GM23248 (cell line): ENCODE data around the gene GNAQ. TPM values are rescaled to one million over a fixed set of nuclear protein-coding genes. Genes with fewer than 3 reads are reported as not detected.

ENCODE experiments used
- DNase-seq: peaks from one replicate; pipeline ENCODE4 v3.0.0-alpha.2; 2015
- H2AFZ ChIP-seq: fragments of 200-600 bp; sonication (generic); 2 replicates; pipeline ENCODE4 v1.6.1; 2016; ENCODE audit warnings: antibody characterized with exemption
- H3F3A ChIP-seq: fragments of 200-600 bp; sonication (generic); 2 replicates; pipeline ENCODE4 v1.6.1; 2016; ENCODE audit warnings: mild to moderate bottlenecking, antibody characterized with exemption, mixed run types; ENCODE audit not compliant: insufficient read depth
- H3K27ac ChIP-seq: fragments of 200-600 bp; sonication (generic); 2 replicates; pipeline ENCODE4 v1.5.1; 2016; ENCODE audit warnings: mild to moderate bottlenecking
- H3K27me3 ChIP-seq: fragments of 200-600 bp; sonication (generic); replicated peaks from 2 replicates; pipeline ENCODE4 v1.6.1; 2016; ENCODE audit warnings: mild to moderate bottlenecking; ENCODE audit not compliant: insufficient read depth
- H3K36me3 ChIP-seq: fragments of 200-600 bp; sonication (generic); 2 replicates; pipeline ENCODE4 v1.6.1; 2016; ENCODE audit warnings: low read depth, mild to moderate bottlenecking
- H3K4me1 ChIP-seq: fragments of 200-600 bp; sonication (generic); 2 replicates; pipeline ENCODE4 v1.6.1; 2016; ENCODE audit warnings: mild to moderate bottlenecking; ENCODE audit not compliant: insufficient read depth
- H3K4me2 ChIP-seq: fragments of 200-600 bp; sonication (generic); one replicate; pipeline ENCODE4 v1.6.1; 2016; ENCODE audit warnings: mild to moderate bottlenecking; ENCODE audit not compliant: unreplicated experiment
- H3K4me3 ChIP-seq: fragments of 200-600 bp; sonication (generic); 2 replicates; pipeline ENCODE4 v1.5.1; 2016; ENCODE audit warnings: mild to moderate bottlenecking
- H3K79me2 ChIP-seq: fragments of 200-600 bp; sonication (generic); 2 replicates; pipeline ENCODE4 v1.6.1; 2016; ENCODE audit warnings: mild to moderate bottlenecking; ENCODE audit not compliant: insufficient read depth
- H3K9ac ChIP-seq: fragments of 200-600 bp; sonication (generic); 2 replicates; pipeline ENCODE4 v1.6.1; 2016; ENCODE audit warnings: mild to moderate bottlenecking
- H3K9me2 ChIP-seq: fragments of 200-600 bp; sonication (generic); 2 replicates; pipeline ENCODE4 v1.6.1; 2016; ENCODE audit warnings: mixed run types, mild to moderate bottlenecking, moderate library complexity; ENCODE audit not compliant: insufficient read depth
- H3K9me3 ChIP-seq: fragments of 200-600 bp; sonication (generic); one replicate; pipeline ENCODE4 v1.6.1; 2017; ENCODE audit warnings: low read depth
- H4K20me1 ChIP-seq: fragments of 200-600 bp; sonication (generic); 2 replicates; pipeline ENCODE4 v1.6.0; 2016; ENCODE audit not compliant: insufficient read depth
- EZH2 ChIP-seq: fragments of 200-600 bp; sonication (generic); IDR thresholded peaks from 2 replicates; pipeline ENCODE4 v1.6.1; 2018; ENCODE audit warnings: antibody characterized with exemption, mild to moderate bottlenecking; ENCODE audit not compliant: insufficient read depth, poor library complexity, severe bottlenecking
- EZH2phosphoT487 ChIP-seq: fragments of 200-600 bp; sonication (generic); IDR thresholded peaks from 2 replicates; pipeline ENCODE4 v1.6.1; 2018; ENCODE audit warnings: antibody characterized with exemption, moderate library complexity, mild to moderate bottlenecking, low read depth; ENCODE audit not compliant: insufficient read depth
- WGBS, 2 experiments: methylation state at CpG; one replicate each; pipeline ENCODE4 v1.1.6; 2015 to 2017; ENCODE audit warnings: low lambda C conversion rate in 2 of 2, low coverage in 1 of 2; ENCODE audit errors: missing lambda C conversion rate in 2 of 2; 5-methylcytosine and 5-hydroxymethylcytosine counted together
- in situ Hi-C: fragments of 300-500 bp; cut with MboI; formaldehyde crosslinking; loops from 2 replicates; pipeline ENCODE4 v1.15.0; 2020
- polyA plus RNA-seq: library from polyadenylated mRNA; unstranded; fragments of >200 nt; fragmentation: Nextera tagmentation; extraction: Ambion mirVana; gene quantifications from 2 replicates; pipeline ENCODE4 v1.2.1, GENCODE V29; 2016
- total RNA-seq: library from RNA; depleted of rRNA; stranded (reverse); fragments of >200 nt; shearing (Covaris generic); gene quantifications from 2 replicates; pipeline ENCODE4 v1.2.3, GENCODE V29; 2014

Gene GNAQ
- total and polyA plus RNA-seq, 2 experiments from 2014 or later = 11.5 to 32.7 TPM

DNA sequence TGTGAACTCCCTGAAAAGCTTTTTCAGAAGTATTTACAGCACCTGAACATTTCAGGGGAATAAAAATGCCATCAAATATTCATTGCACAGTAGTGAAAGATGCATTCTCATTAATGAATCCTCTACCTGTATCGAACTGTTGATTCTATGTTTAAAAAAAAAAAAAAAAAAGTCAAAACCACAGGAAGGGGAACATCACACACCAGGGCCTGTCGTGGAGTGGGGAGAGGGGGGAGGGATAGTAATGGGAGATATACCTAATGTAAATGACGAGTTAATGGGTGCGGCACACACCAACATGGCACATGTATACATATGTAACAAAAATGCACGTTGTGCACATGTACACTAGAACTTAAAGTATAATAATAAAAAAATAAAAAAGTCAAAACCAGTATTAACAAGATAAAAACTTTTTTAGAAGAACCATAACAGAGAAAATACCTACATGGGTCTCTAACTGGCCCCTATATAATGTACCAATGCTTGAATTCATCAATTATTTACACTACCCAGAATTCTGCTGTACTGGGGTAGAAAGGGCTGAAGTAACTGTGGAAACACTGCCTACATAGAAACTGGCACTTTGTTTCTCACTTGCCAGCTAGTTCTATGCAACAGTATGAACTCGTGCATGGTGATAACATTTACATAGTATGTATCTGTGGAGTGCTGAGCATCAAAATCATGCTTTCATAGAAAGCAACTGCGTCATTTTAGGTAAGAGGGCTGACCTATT, 48.9 kb downstream of the GNAQ start:
- Histone ChIP-seq H3K79me2 (peaks cover 88% of the 10 kb centered on the region), H4K20me1 (0 out of 2 replicates have a peak, but pooled peaks cover 6% of the 10 kb centered on the region)

DNA sequence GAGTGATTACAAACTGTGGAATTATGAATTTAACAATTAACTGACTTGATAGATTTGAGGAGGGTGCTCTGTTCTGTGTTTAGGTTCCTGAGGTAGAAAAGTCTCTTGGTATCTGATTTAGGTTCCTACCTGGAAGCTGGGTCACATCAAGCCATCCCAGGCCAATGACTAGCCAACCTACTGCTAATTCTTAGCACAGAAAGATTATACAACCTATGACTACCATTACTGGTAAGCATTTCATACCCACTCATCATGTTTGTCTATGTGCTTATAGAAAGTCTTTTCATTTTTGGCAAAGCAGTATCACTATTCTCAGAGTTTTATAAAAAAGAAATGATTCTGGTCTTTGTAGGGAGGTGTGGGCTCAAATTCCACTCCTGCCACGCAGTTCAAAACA, 49.7 kb downstream of the GNAQ start:
- Histone ChIP-seq H2AFZ (no peak overlapping the region), H3K27ac (peak overlapping the region; percentile 67), H3K4me1 (peaks cover 38% of the 10 kb centered on the region), H3K4me2 (no peak overlapping the region), H3K27me3 (no peaks in the 10 kb centered on the region), H3K36me3 (no peaks in the 10 kb centered on the region), H4K20me1 (0 out of 2 replicates have a peak, but pooled peaks cover 4% of the 10 kb centered on the region), H3F3A (peaks cover 40% of the 10 kb centered on the region), H3K79me2 (peaks cover 88% of the 10 kb centered on the region), H3K9me3 (no peaks in the 10 kb centered on the region), H3K9ac (no peak overlapping the region), H3K4me3 (no peak overlapping the region), H3K9me2 (no peaks in the 10 kb centered on the region)
- 98 to 100% methylated on average over 1 of the region's 1 CpG for WGBS, 2 experiments
- DNase-seq = no peak
- TF ChIP-seq EZH2phosphoT487 = no peak
- TF ChIP-seq EZH2 = no peak
- in situ Hi-C loops = no loop called here

More for the DNA sequence above, 48.9 kb downstream of the GNAQ start:
- no peaks in the 10 kb centered on the region for H3K27me3 ChIP-seq
- in situ Hi-C loops = no loop called here
- no peak overlapping the region for H3K4me3 ChIP-seq
- H3F3A ChIP-seq = peaks cover 35% of the 10 kb centered on the region
- H3K4me2 ChIP-seq = no peak overlapping the region
- no peak overlapping the region for H3K27ac ChIP-seq
- H3K9me3 ChIP-seq = no peaks in the 10 kb centered on the region
- H2AFZ ChIP-seq = no peak overlapping the region
- H3K9me2 ChIP-seq = no peaks in the 10 kb centered on the region
- no peak overlapping the region for H3K9ac ChIP-seq
- TF ChIP-seq EZH2 = no peak
- TF ChIP-seq EZH2phosphoT487 = no peak
- H3K4me1 ChIP-seq = peaks cover 29% of the 10 kb centered on the region
- H3K36me3 ChIP-seq = no peaks in the 10 kb centered on the region
- DNase-seq = no peak
- WGBS, 2 experiments = 95 to 97% methylated on average over 7 of the region's 7 CpGs

DNA sequence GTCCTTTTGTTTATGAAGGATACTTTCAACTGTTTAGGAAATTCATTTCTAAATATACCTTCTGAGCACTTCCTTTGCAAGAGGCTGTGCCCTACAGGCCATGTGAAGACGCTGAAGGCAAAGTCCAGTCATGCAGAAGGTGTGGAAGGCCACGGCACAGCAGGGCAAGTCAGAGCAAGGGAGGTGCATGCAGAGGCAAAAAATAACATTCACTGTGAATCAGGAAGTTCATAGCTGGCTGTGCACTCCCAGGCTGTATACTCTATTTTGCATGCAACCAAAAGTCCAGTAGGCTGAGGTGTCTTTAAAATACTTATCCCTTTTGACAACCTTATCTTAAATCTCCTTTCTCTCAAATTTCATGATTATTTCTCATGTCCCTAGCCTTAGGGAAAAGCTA, 50.3 kb downstream of the GNAQ start:
- Histone ChIP-seq H3K4me2 (peak overlapping the region; percentile 80), H3K9ac (peak overlapping the region; percentile 29), H3K36me3 (no peaks in the 10 kb centered on the region), H4K20me1 (0 out of 2 replicates have a peak, but pooled peaks cover 4% of the 10 kb centered on the region), H3K79me2 (peaks cover 88% of the 10 kb centered on the region), H3K27me3 (no peaks in the 10 kb centered on the region), H3K4me3 (peak overlapping the region; percentile 27; the same call in 1 of the 2 replicates), H2AFZ (no peak overlapping the region), H3K9me3 (no peaks in the 10 kb centered on the region), H3K9me2 (no peaks in the 10 kb centered on the region), H3K4me1 (peaks cover 39% of the 10 kb centered on the region), H3F3A (peaks cover 40% of the 10 kb centered on the region), H3K27ac (peak overlapping the region; percentile 67)
- TF ChIP-seq EZH2phosphoT487 = no peak
- TF ChIP-seq EZH2 = no peak
- WGBS, 2 experiments = 21 to 22% methylated on average over 2 of the region's 2 CpGs
- in situ Hi-C loops = no loop called here
- peak; percentile 73 for DNase-seq

DNA sequence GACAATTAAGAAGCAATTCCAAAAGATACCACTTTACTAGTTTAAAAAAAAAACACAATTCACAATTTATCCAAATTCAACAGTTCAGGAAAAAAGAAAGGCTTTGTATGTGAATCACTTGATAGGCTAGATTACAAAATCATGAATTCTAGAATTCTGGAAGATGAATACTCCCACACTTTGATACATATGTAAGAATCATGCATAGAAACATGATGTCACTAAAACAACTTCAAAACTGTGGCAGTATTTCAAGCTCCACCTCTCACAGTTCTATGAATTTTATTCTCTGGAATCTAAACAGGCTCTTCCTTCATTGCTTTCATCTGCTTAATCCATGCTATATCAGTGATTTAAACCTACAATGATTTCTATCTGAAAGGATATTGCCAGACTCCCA, 51.0 kb downstream of the GNAQ start:
- Histone ChIP-seq H3K27ac (peak overlapping the region; percentile 67), H3K9ac (peak overlapping the region; percentile 29), H3K4me2 (peak overlapping the region; percentile 80), H3K9me3 (no peaks in the 10 kb centered on the region), H3F3A (peaks cover 40% of the 10 kb centered on the region), H3K4me1 (peaks cover 39% of the 10 kb centered on the region), H3K36me3 (no peaks in the 10 kb centered on the region), H3K4me3 (peak overlapping the region; percentile 27; the same call in 1 of the 2 replicates), H3K27me3 (no peaks in the 10 kb centered on the region), H4K20me1 (0 out of 2 replicates have a peak, but pooled peaks cover 4% of the 10 kb centered on the region), H3K9me2 (no peaks in the 10 kb centered on the region), H3K79me2 (peaks cover 88% of the 10 kb centered on the region), H2AFZ (no peak overlapping the region)
- peak; percentile 77 for DNase-seq
- TF ChIP-seq EZH2phosphoT487 (no peak), EZH2 (no peak)
- in situ Hi-C loops = no loop called here
